Neuronal stem cell (in vitro differentiated cells): ENCODE data around the gene GCGR. TPM values are rescaled to one million over a fixed set of nuclear protein-coding genes. Genes with fewer than 3 reads are reported as not detected.

Experiments used
- DNase-seq: peaks from one replicate; pipeline ENCODE4 v3.0.0-alpha.2; 2013; ENCODE audit warnings: low spot score
- H2AFZ ChIP-seq: one replicate; pipeline ENCODE4 v1.6.1; 2013; ENCODE audit warnings: mild to moderate bottlenecking, low read length, inconsistent platforms
- H2AK5ac ChIP-seq: 2 replicates; pipeline ENCODE4 v1.6.1; 2013; ENCODE audit warnings: low read depth, mild to moderate bottlenecking, inconsistent platforms, low read length, moderate library complexity, mixed read lengths
- H2BK120ac ChIP-seq: 2 replicates; pipeline ENCODE4 v1.6.1; 2013; ENCODE audit warnings: low read depth, mild to moderate bottlenecking, inconsistent platforms, low read length, moderate library complexity, mixed read lengths
- H2BK12ac ChIP-seq: one replicate; pipeline ENCODE4 v1.6.1; 2013; ENCODE audit warnings: low read length, inconsistent platforms
- H2BK15ac ChIP-seq: 2 replicates; pipeline ENCODE4 v1.6.1; 2013; ENCODE audit warnings: mild to moderate bottlenecking, low read length, inconsistent platforms, mixed read lengths
- H2BK5ac ChIP-seq: one replicate; pipeline ENCODE4 v1.6.1; 2013; ENCODE audit warnings: inconsistent platforms, mild to moderate bottlenecking, low read length, moderate library complexity
- H3K14ac ChIP-seq: one replicate; pipeline ENCODE4 v1.6.1; 2013; ENCODE audit warnings: low read length, inconsistent platforms
- H3K18ac ChIP-seq: 2 replicates; pipeline ENCODE4 v1.6.1; 2013; ENCODE audit warnings: low read length, inconsistent platforms
- H3K23ac ChIP-seq: 2 replicates; pipeline ENCODE4 v1.6.1; 2013; ENCODE audit warnings: low read depth, mild to moderate bottlenecking, mixed read lengths, low read length, inconsistent platforms; ENCODE audit not compliant: poor library complexity
- H3K27ac ChIP-seq: replicated peaks from 3 replicates; pipeline ENCODE4 v1.5.1; 2013; ENCODE audit warnings: low read length, inconsistent platforms
- H3K27me3 ChIP-seq, 3 experiments: 2 replicates each; pipeline ENCODE4 v1.6.1; 2013; ENCODE audit warnings: low read length in 3 of 3, mild to moderate bottlenecking in 2 of 3, inconsistent platforms in 1 of 3, low read depth in 1 of 3, mixed read lengths in 1 of 3, moderate library complexity in 1 of 3; ENCODE audit not compliant: control insufficient read depth in 3 of 3, insufficient read depth in 3 of 3
- H3K36me3 ChIP-seq, 2 donors: replicated peaks in 1 of 2; 2 replicates each; pipeline ENCODE4 v1.6.1; 2013; ENCODE audit warnings: low read length in 2 of 2; ENCODE audit not compliant: control insufficient read depth in 2 of 2, insufficient read depth in 2 of 2
- H3K4ac ChIP-seq: 2 replicates; pipeline ENCODE4 v1.6.1; 2013; ENCODE audit warnings: inconsistent platforms, mild to moderate bottlenecking, low read length, moderate library complexity
- H3K4me1 ChIP-seq, 2 donors: 1 replicate in 1 of 2; 2 replicates in 1 of 2; pipeline ENCODE4 v1.6.1; 2013; ENCODE audit warnings: low read length in 2 of 2, low read depth in 1 of 2; ENCODE audit not compliant: control insufficient read depth in 2 of 2, insufficient read depth in 1 of 2
- H3K4me2 ChIP-seq: one replicate; pipeline ENCODE4 v1.6.1; 2013; ENCODE audit warnings: mild to moderate bottlenecking, low read length, inconsistent platforms; ENCODE audit not compliant: insufficient read depth, poor library complexity, severe bottlenecking
- H3K4me3 ChIP-seq, 2 donors: 2 replicates each; pipeline ENCODE4 v1.5.1; 2013; ENCODE audit warnings: low read length in 2 of 2, mild to moderate bottlenecking in 2 of 2, inconsistent platforms in 1 of 2, moderate library complexity in 1 of 2
- H3K79me1 ChIP-seq: one replicate; pipeline ENCODE4 v1.6.1; 2013; ENCODE audit warnings: low read depth, mild to moderate bottlenecking, inconsistent platforms, low read length, moderate library complexity
- H3K9ac ChIP-seq: one replicate; pipeline ENCODE4 v1.6.1; 2013; ENCODE audit warnings: mild to moderate bottlenecking, low read depth, low read length, inconsistent platforms; ENCODE audit not compliant: poor library complexity
- H3K9me3 ChIP-seq, 2 donors: replicated peaks in 1 of 2; 2 replicates each; pipeline versions ENCODE3 to v1.6.1; 2013; ENCODE audit warnings: low read length in 2 of 2, mild to moderate bottlenecking in 2 of 2, inconsistent platforms in 1 of 2, low read depth in 1 of 2, mixed read lengths in 1 of 2, moderate library complexity in 1 of 2; ENCODE audit not compliant: control insufficient read depth in 2 of 2, insufficient read depth in 1 of 2
- H4K8ac ChIP-seq: one replicate; pipeline ENCODE4 v1.6.1; 2013; ENCODE audit warnings: low read depth, mild to moderate bottlenecking, inconsistent platforms, low read length, moderate library complexity
- H4K91ac ChIP-seq: one replicate; pipeline ENCODE4 v1.6.1; 2013; ENCODE audit warnings: low read length, low read depth, mild to moderate bottlenecking, inconsistent platforms; ENCODE audit not compliant: poor library complexity
- WGBS, 2 donors: extraction: QIAGEN DNeasy Blood & Tissue Kit; methylation state at CpG; one replicate each; pipeline ENCODE4 v1.1.7; 2013; ENCODE audit warnings: missing lambda C conversion rate in 2 of 2, mixed read lengths in 1 of 2; ENCODE audit not compliant: insufficient read length in 2 of 2, insufficient replicate concordance in 1 of 2; ENCODE audit errors: extremely low coverage in 2 of 2; 5-methylcytosine and 5-hydroxymethylcytosine counted together
- polyA plus RNA-seq, 2 experiments: library from polyadenylated mRNA; stranded (reverse); fragments of 200-250 nt; gene quantifications; one replicate each; pipeline ENCODE4 v1.2.3, GENCODE V29; 2013

The GCGR gene
- polyA plus RNA-seq (2013, experiment 1 of 2): 0.40 TPM
- 0.50 TPM for polyA plus RNA-seq (2013, experiment 2 of 2)

DNA sequence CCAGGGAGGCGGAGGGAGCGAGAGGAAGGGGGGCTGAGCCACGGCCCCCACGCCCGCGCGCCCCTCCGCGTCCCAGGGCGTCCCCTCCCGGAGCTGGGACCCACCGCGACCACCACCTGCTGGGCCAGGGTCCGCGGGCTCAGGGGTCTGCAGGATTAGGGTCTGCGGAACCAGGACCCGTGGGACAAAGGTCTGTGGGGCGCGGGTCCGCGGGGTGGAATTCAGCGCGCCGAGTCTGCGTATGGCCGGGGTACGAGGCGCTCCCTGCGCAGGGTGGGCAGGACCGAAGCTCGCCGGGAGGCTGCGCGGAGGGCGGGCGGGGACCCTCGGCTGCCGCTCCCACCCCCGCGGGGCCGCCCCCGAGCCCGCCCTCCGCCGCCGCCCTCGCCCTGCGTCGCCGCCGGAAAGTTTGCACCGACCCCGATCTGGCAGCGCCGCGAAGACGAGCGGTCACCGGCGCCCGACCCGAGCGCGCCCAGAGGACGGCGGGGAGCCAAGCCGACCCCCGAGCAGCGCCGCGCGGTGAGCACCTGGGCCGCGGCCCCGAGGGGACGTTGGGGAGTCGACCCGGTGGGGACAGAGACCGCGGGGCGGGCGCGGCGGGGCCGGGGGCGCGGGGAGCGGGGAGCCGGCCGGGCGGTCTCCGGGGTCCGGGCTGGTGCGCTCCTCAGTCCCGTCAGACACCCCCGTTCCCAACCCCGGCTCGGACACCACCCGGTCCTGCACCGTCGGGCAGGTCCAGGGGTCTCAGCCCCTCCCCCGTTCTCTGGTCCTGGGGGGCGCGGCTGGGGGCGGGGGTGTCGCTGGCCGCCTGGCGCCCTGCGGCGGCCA lies at the start of gene GCGR:
Gene GCGR (plus strand): TSS at position 423 of the 831 bp plus-strand sequence. CDS start 4,869 bp downstream, outside the sequence.
- peak within 1 kb of the TSS; percentile 58 for H2BK12ac ChIP-seq
- H3K27ac ChIP-seq: no peak within 1 kb of the TSS
- H3K4me2 ChIP-seq: peak within 1 kb of the TSS; percentile 71
- no peak within 1 kb of the TSS for H4K91ac ChIP-seq
- H3K9me3 ChIP-seq: peaks cover 4 to 14% of the 10 kb centered on the region in 2 donors
- H2BK120ac ChIP-seq: no peak within 1 kb of the TSS
- peaks cover 3% of the 10 kb centered on the region for H3K79me1 ChIP-seq
- H2AFZ ChIP-seq: peak within 1 kb of the TSS; percentile 84
- peaks cover 20 to 78% (median 69%) of the 10 kb centered on the region in 3 experiments for H3K27me3 ChIP-seq
- peak within 1 kb of the TSS; percentile 43 for H4K8ac ChIP-seq
- peak within 1 kb of the TSS; percentile 58 for H2BK15ac ChIP-seq
- H3K18ac ChIP-seq: peak within 1 kb of the TSS; percentile 93
- no CpG with 5 or more reads among the region's 110 CpGs for WGBS, 2 donors
- H3K23ac ChIP-seq: peak within 1 kb of the TSS; percentile 80
- no peak for DNase-seq
- H3K4ac ChIP-seq: no peak within 1 kb of the TSS
- H2BK5ac ChIP-seq: peak within 1 kb of the TSS; percentile 53
- H3K9ac ChIP-seq: peak within 1 kb of the TSS; percentile 21
- peak within 1 kb of the TSS; percentile 96 for H2AK5ac ChIP-seq
- H3K4me3 ChIP-seq: peak within 1 kb of the TSS in 1 of 2 donors; percentile 65
- peaks cover 2 to 7% of the 10 kb centered on the region in 2 donors for H3K4me1 ChIP-seq
- H3K36me3 ChIP-seq: no peaks in the 10 kb centered on the region
- peak within 1 kb of the TSS; percentile 71 for H3K14ac ChIP-seq

GRCh38 chr17:81792675-81793615 lies 11.0 kb upstream of the GCGR start:
- peak overlapping the region; percentile 53 for H3K4ac ChIP-seq
- peak overlapping the region in 1 of 2 donors; percentile 74 for H3K4me3 ChIP-seq
- peak overlapping the region; percentile 53 for H4K8ac ChIP-seq
- H3K4me2 ChIP-seq: no peak overlapping the region
- H3K14ac ChIP-seq: peak overlapping the region; percentile 10
- no peak overlapping the region for H2BK120ac ChIP-seq
- peaks cover 5% of the 10 kb centered on the region for H3K79me1 ChIP-seq
- no peak overlapping the region for H2AFZ ChIP-seq
- DNase-seq: no peak
- WGBS, 2 donors: 100% methylated on average over 4 of the region's 8 CpGs; no CpG with 5 or more reads in 1 of the 2 donors
- H3K27me3 ChIP-seq: peaks cover 0 to 6% (median 0%) of the 10 kb centered on the region in 3 experiments
- H2BK5ac ChIP-seq: no peak overlapping the region
- H3K23ac ChIP-seq: peak overlapping the region; percentile 58
- H4K91ac ChIP-seq: peak overlapping the region; percentile 92
- peaks cover 0 to 2% of the 10 kb centered on the region in 2 donors for H3K36me3 ChIP-seq
- H3K27ac ChIP-seq: no peak overlapping the region
- H3K9ac ChIP-seq: peak overlapping the region; percentile 80
- H3K18ac ChIP-seq: no peak overlapping the region
- H2BK12ac ChIP-seq: peak overlapping the region; percentile 84
- H2BK15ac ChIP-seq: no peak overlapping the region
- peaks cover 0 to 2% of the 10 kb centered on the region in 2 donors for H3K4me1 ChIP-seq
- peaks cover 0 to 9% of the 10 kb centered on the region in 2 donors for H3K9me3 ChIP-seq
- no peak overlapping the region for H2AK5ac ChIP-seq

GRCh38 chr17:81794074-81794476 lies 9.9 kb upstream of the GCGR start:
- H3K9me3 ChIP-seq: peaks cover 0 to 9% of the 10 kb centered on the region in 2 donors
- H3K4me2 ChIP-seq: no peak overlapping the region
- no peak overlapping the region for H2AK5ac ChIP-seq
- no peak overlapping the region for H3K4ac ChIP-seq
- peaks cover 0 to 2% of the 10 kb centered on the region in 2 donors for H3K4me1 ChIP-seq
- H3K36me3 ChIP-seq: peaks cover 0 to 2% of the 10 kb centered on the region in 2 donors
- H3K9ac ChIP-seq: no peak overlapping the region
- H3K23ac ChIP-seq: no peak overlapping the region
- peaks cover 0 to 6% (median 0%) of the 10 kb centered on the region in 3 experiments for H3K27me3 ChIP-seq
- H3K14ac ChIP-seq: no peak overlapping the region
- H4K8ac ChIP-seq: no peak overlapping the region
- H3K4me3 ChIP-seq: no peak overlapping the region
- no peak overlapping the region for H2BK15ac ChIP-seq
- no peak overlapping the region for H3K18ac ChIP-seq
- H3K27ac ChIP-seq: no peak overlapping the region
- WGBS, 2 donors: no CpG with 5 or more reads among the region's 3 CpGs
- peaks cover 5% of the 10 kb centered on the region for H3K79me1 ChIP-seq
- H2BK12ac ChIP-seq: no peak overlapping the region
- DNase-seq: no peak
- no peak overlapping the region for H2BK5ac ChIP-seq
- H2AFZ ChIP-seq: no peak overlapping the region
- H4K91ac ChIP-seq: no peak overlapping the region
- H2BK120ac ChIP-seq: no peak overlapping the region
